ENCODE data around the gene ZNF654. TPM values are rescaled to one million over a fixed set of nuclear protein-coding genes. Genes with fewer than 3 reads are reported as not detected.

ZNF654 gene
- total and polyA plus RNA-seq, 9 of the 15 experiments (the other 6 are each of a cell fraction or from before 2014, with no cell fraction given), result 2.4 to 8.6 (median 5.1) TPM

DNA sequence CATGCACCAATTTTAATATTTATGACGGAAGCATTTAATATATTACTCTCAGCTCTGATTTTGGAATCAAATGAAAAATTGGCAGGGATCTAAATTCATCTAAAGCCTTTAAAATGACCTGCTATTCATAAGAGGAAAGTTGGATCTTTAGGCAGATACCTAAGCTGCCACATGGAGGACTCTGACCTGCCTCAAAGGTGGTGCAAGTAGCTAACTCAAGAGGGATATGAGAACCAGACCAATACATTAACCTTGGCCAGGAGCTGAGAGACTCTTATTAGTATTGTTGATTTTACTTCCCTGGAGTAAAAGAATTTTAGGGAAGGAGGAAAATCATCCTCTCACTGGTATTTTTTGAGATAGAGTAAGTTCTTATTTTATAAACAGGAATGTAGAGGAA, 17.7 kb downstream of the ZNF654 start:
- BruUV-seq (replicated peaks), result no TSS peak
- WGBS (ENCODE audit: insufficient coverage, low coverage, missing lambda C conversion rate), result 88% methylated on average over 1 of the region's 1 CpG
- TF ChIP-seq SMARCA4 (IDR thresholded peaks at IDR 0.05) (peak; percentile 42; the same call in 1 of the 2 replicates), ARID1B (IDR thresholded peaks at IDR 0.05) (peak; percentile 81), POLR2AphosphoS5 (IDR thresholded peaks at IDR 0.05; ENCODE audit: control insufficient read depth, insufficient read depth, low read depth, low read length) (peak; percentile 55; the same call in 1 of the 2 replicates), STAT5B (CRISPR knock-in tag; IDR thresholded peaks at IDR 0.05) (no peak), TBL1XR1 (IDR thresholded peaks at IDR 0.05; ENCODE audit: low read length in 2 of 2) (peak in 1 of 2 experiments; percentile 14; a peak in 1 of 4 replicates), MTA2 (IDR thresholded peaks at IDR 0.05; ENCODE audit: low read depth) (peak; percentile 51; the same call in 1 of the 2 replicates), MTF1 (CRISPR knock-in tag; IDR thresholded peaks at IDR 0.05; ENCODE audit: borderline replicate concordance) (no peak), GATA2 (CRISPR knock-in tag; IDR thresholded peaks at IDR 0.05) (peak; percentile 54), PML (IDR thresholded peaks at IDR 0.05; ENCODE audit: low read length) (0 out of 2 replicates have a peak, but pooled peaks have one; percentile 28), DPF2 (IDR thresholded peaks at IDR 0.05) (peak; percentile 48; the same call in 1 of the 2 replicates), TEAD2 (tag; IDR thresholded peaks at IDR 0.05) (no peak), RBM25 (IDR thresholded peaks at IDR 0.05; ENCODE audit: low read depth, low read length, severe bottlenecking) (no peak), HDAC8 (tag; IDR thresholded peaks at IDR 0.05) (no peak), EP300 (IDR thresholded peaks at IDR 0.05; ENCODE audit: low read length) (peak; percentile 30; the same call in 1 of the 2 replicates), TEAD4 (IDR thresholded peaks at IDR 0.05; ENCODE audit: low read length) (peak; percentile 80), TEAD4 (CRISPR knock-in tag; IDR thresholded peaks at IDR 0.05; ENCODE audit: borderline replicate concordance) (no peak), CBFA2T2 (conservative IDR thresholded peaks at IDR 0.05) (peak; percentile 53), ZNF644 (tag; IDR thresholded peaks at IDR 0.05; ENCODE audit: low read depth) (0 out of 2 replicates have a peak, but pooled peaks have one; percentile 38), TAL1 (IDR thresholded peaks at IDR 0.05) (peak; percentile 78), NCOR1 (IDR thresholded peaks at IDR 0.05) (peak; percentile 45; the same call in 1 of the 2 replicates), CXXC5 (CRISPR knock-in tag; IDR thresholded peaks at IDR 0.05) (0 out of 2 replicates have a peak, but pooled peaks have one; percentile 15), TCF3 (CRISPR knock-in tag; IDR thresholded peaks at IDR 0.05) (peak; percentile 87), HNRNPUL1 (IDR thresholded peaks at IDR 0.05; ENCODE audit: low read length) (no peak), ZNF431 (CRISPR knock-in tag; IDR thresholded peaks at IDR 0.05) (no peak), MAFK (IDR thresholded peaks at IDR 0.05; ENCODE audit: low read length) (no peak)
- TF ChIP-seq, protein P1, sequence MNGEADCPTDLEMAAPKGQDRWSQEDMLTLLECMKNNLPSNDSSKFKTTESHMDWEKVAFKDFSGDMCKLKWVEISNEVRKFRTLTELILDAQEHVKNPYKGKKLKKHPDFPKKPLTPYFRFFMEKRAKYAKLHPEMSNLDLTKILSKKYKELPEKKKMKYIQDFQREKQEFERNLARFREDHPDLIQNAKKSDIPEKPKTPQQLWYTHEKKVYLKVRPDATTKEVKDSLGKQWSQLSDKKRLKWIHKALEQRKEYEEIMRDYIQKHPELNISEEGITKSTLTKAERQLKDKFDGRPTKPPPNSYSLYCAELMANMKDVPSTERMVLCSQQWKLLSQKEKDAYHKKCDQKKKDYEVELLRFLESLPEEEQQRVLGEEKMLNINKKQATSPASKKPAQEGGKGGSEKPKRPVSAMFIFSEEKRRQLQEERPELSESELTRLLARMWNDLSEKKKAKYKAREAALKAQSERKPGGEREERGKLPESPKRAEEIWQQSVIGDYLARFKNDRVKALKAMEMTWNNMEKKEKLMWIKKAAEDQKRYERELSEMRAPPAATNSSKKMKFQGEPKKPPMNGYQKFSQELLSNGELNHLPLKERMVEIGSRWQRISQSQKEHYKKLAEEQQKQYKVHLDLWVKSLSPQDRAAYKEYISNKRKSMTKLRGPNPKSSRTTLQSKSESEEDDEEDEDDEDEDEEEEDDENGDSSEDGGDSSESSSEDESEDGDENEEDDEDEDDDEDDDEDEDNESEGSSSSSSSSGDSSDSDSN (IDR thresholded peaks at IDR 0.05; ENCODE audit: borderline replicate concordance in 1 of 2, low read depth in 2 of 2, low read length in 2 of 2), result no peak

More for the DNA sequence above, 17.7 kb downstream of the ZNF654 start:
- Histone ChIP-seq H3K9me3 (replicated peaks; ENCODE audit: control insufficient read depth, insufficient read depth, low read depth, low read length) (no peaks in the 10 kb centered on the region), H3K79me2 (ENCODE audit: control insufficient read depth, insufficient read depth, low read length) (peaks cover 95% of the 10 kb centered on the region), H3K27me3 (ENCODE audit: control insufficient read depth in 2 of 2, insufficient read depth in 2 of 2, low read length in 2 of 2) (no peaks in the 10 kb centered on the region), H2AFZ (ENCODE audit: low read depth, low read length) (no peak overlapping the region), H3K9me1 (ENCODE audit: control insufficient read depth, insufficient read depth, low read length) (no peaks in the 10 kb centered on the region), H3K4me2 (ENCODE audit: insufficient read depth, low read length) (no peak overlapping the region), H3K36me3 (ENCODE audit: control insufficient read depth, insufficient read depth, low read length) (0 out of 3 replicates have a peak, but pooled peaks cover 3% of the 10 kb centered on the region), H3K9ac (ENCODE audit: insufficient read depth in 1 of 2, low read depth in 2 of 2, low read length in 2 of 2) (no peak overlapping the region), H3K27ac (ENCODE audit: extremely low read depth, low read depth, low read length) (no peak overlapping the region), H3K4me3 (no peak overlapping the region), H3K4me1 (replicated peaks in 1 of 2; ENCODE audit: control insufficient read depth in 2 of 2, insufficient read depth in 2 of 2, low read length in 2 of 2) (peaks cover 3 to 22% of the 10 kb centered on the region in 2 experiments; a peak in 4 of 5 replicates), H4K20me1 (replicated peaks; ENCODE audit: control insufficient read depth, insufficient read depth, low read length) (no peaks in the 10 kb centered on the region; the same call in 1 of the 2 replicates)
- ChIA-PET POLR2A (no interaction called here), CTCF (ENCODE audit: low intra/inter-chr PET ratio) (no interaction called here)
- intact Hi-C loops (cut with micrococcal nuclease), result no loop called here
- ATAC-seq (peak; percentile 83), DNase-seq (ENCODE audit: extremely low read depth in 1 of 4, low spot score in 3 of 4) (peak; percentile 12 to 76 (median 40)), FAIRE-seq (peak; percentile 81)
- in situ Hi-C loops (cut with MboI), result no loop called here

Data from K562 (cell line).